CD4-positive, CD25-positive, alpha-beta regulatory T cell (primary cell): ENCODE data around the gene DRD5. TPM values are rescaled to one million over a fixed set of nuclear protein-coding genes. Genes with fewer than 3 reads are reported as not detected.
"Not testable (repeated sequence)": the region's sequence is repeated elsewhere in the genome, so short reads cannot be mapped to it uniquely, and the experiment has no call there.

Experiments used
- ATAC-seq, 2 donors: fragments of 150-1000 bp; cut with Tn5 transposase; one replicate each; pipeline ENCODE4 v1.10.0; 2021; ENCODE audit warnings: low read depth in 2 of 2, moderate number of reproducible peaks in 2 of 2, moderate library complexity in 1 of 2
- DNase-seq, 3 donors: peaks; one replicate each; pipeline versions ENCODE4 v3.0.0 to v3.0.0-alpha.2; 2012 to 2022; ENCODE audit warnings: mixed read lengths in 1 of 3
- H3K27ac ChIP-seq: one replicate; pipeline ENCODE4 v1.7.0; 2013; ENCODE audit warnings: mild to moderate bottlenecking, low read length; ENCODE audit not compliant: insufficient read depth, poor library complexity, severe bottlenecking
- H3K27me3 ChIP-seq: one replicate; pipeline ENCODE4 v1.7.0; 2013; ENCODE audit warnings: low read length; ENCODE audit not compliant: control insufficient read depth, insufficient read depth
- H3K36me3 ChIP-seq: one replicate; pipeline ENCODE4 v1.7.0; 2013; ENCODE audit warnings: mild to moderate bottlenecking, low read length, moderate library complexity; ENCODE audit not compliant: control insufficient read depth, insufficient read depth
- H3K4me1 ChIP-seq: 2 replicates; pipeline ENCODE4 v1.7.0; 2013; ENCODE audit warnings: mild to moderate bottlenecking, low read length; ENCODE audit not compliant: insufficient read depth, control insufficient read depth, poor library complexity, severe bottlenecking
- H3K4me3 ChIP-seq: one replicate; pipeline ENCODE4 v1.7.0; 2013; ENCODE audit warnings: low read depth, mild to moderate bottlenecking, low read length, moderate library complexity
- H3K9me3 ChIP-seq, 2 experiments: 1 replicate in 1 of 2; 2 replicates in 1 of 2; pipeline ENCODE4 v1.7.0; 2013; ENCODE audit warnings: low read length in 2 of 2, mild to moderate bottlenecking in 1 of 2, moderate library complexity in 1 of 2; ENCODE audit not compliant: control insufficient read depth in 2 of 2
- H3K27ac Mint-ChIP-seq, 3 donors: one replicate each; pipeline ENCODE4 v1.8.0; 2020 to 2022; ENCODE audit warnings: mild to moderate bottlenecking in 3 of 3, mixed read lengths in 3 of 3, moderate library complexity in 2 of 3
- H3K27me3 Mint-ChIP-seq: one replicate; pipeline ENCODE4 v1.8.0; 2022; ENCODE audit warnings: mild to moderate bottlenecking, mixed read lengths
- H3K36me3 Mint-ChIP-seq: one replicate; pipeline ENCODE4 v1.8.0; 2020; ENCODE audit warnings: mixed read lengths
- H3K4me1 Mint-ChIP-seq, 4 donors: one replicate each; pipeline ENCODE4 v1.8.0; 2020 to 2022; ENCODE audit warnings: mixed read lengths in 4 of 4, mild to moderate bottlenecking in 1 of 4
- H3K4me3 Mint-ChIP-seq, 4 donors: one replicate each; pipeline ENCODE4 v1.8.0; 2020 to 2022; ENCODE audit warnings: mild to moderate bottlenecking in 4 of 4, mixed read lengths in 4 of 4, moderate library complexity in 3 of 4
- H3K9me3 Mint-ChIP-seq, 7 donors: one replicate each; pipeline ENCODE4 v1.8.0; 2020 to 2022; ENCODE audit warnings: mixed read lengths in 7 of 7, mild to moderate bottlenecking in 3 of 7, moderate library complexity in 2 of 7
- polyA plus RNA-seq, 4 donors: library from polyadenylated mRNA; unstranded; fragments of 300-500 nt; fragmentation: Illumina TruSeq; gene quantifications; one replicate each; pipeline ENCODE4 v1.2.3, GENCODE V29; 2021
- total RNA-seq: library from RNA; stranded (reverse); gene quantifications from one replicate; pipeline ENCODE4 v1.2.3, GENCODE V29; 2022

Gene DRD5
- total and polyA plus RNA-seq, 5 donors from 2014 or later: not detected

DNA sequence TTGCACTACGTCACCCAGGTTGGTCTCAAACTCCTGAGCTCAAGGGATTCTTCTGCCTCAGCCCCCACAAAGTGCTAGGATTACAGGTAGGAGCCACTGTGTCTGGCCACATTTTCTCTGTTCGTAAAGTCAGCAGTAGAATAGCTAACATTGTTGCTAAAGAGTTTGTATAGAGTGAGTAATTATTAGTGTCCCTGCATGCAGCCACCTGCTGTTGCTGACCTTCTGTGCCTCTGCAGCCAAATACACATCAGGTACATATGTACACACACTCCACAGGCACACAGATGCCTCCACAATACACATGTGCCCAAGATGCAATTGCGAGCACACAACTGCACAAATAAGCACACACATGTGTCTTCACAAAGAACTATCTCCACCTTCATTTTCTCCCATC is 10.9 kb downstream of the DRD5 start:
- Mint-ChIP-seq H3K27ac (no peak overlapping the region), H3K36me3 (no peaks in the 10 kb centered on the region), H3K9me3 (peaks cover 0 to 10% (median 2%) of the 10 kb centered on the region in 7 donors), H3K4me3 (no peak overlapping the region), H3K27me3 (peaks cover 5% of the 10 kb centered on the region), H3K4me1 (no peaks in the 10 kb centered on the region)
- H3K27ac ChIP-seq: no peak overlapping the region
- H3K9me3 ChIP-seq: no peaks in the 10 kb centered on the region
- no peaks in the 10 kb centered on the region for H3K36me3 ChIP-seq
- no peak for ATAC-seq
- H3K4me3 ChIP-seq: no peak overlapping the region
- no peaks in the 10 kb centered on the region for H3K4me1 ChIP-seq
- DNase-seq: no peak
- peaks cover 4% of the 10 kb centered on the region for H3K27me3 ChIP-seq

DNA sequence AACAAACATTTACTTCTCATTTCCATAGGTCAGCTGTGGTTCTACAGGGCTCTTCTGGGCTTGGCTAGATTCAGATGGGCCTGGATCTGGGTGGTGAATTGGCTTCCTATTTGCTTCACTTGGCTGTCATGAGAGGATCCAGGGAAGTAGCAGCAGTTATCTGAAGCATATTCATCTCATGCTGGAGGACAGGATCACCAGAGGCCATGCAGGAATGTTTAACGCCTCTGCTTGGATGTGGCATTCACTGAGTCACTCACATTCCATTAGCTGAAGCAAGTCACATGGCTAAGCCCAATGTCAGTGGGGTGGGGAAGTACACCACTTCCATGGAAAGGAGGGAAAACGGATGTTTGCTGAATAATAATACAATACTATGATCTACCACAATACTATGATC is 15.2 kb downstream of the DRD5 start:
- H3K36me3 ChIP-seq, H3K27me3 Mint-ChIP-seq, H3K9me3 Mint-ChIP-seq, H3K4me1 ChIP-seq, H3K36me3 Mint-ChIP-seq, H3K27me3 ChIP-seq, H3K27ac Mint-ChIP-seq, H3K9me3 ChIP-seq, H3K27ac ChIP-seq, H3K4me3 ChIP-seq, DNase-seq, H3K4me1 Mint-ChIP-seq, H3K4me3 Mint-ChIP-seq, ATAC-seq: not testable (repeated sequence)

DNA sequence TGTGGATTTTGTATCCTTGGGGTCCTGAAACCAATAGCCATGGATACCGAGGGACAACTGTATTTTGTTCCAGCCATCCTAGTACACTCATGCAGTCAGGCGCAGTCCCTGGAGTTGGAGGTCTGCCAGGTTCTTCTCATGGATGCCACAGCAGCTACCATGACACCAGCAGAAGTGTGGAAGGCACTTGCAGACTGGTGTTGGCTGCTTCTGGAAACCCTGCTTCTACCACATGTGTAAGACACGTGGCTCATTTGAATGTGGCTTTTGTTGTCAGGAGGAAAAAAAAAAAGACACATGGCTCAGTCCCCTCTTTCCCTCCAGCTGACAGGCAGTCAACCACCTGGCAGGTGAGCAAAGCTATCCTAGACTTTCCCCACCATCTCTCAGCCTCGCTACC is 19.4 kb downstream of the DRD5 start:
- no peak for ATAC-seq

DNA sequence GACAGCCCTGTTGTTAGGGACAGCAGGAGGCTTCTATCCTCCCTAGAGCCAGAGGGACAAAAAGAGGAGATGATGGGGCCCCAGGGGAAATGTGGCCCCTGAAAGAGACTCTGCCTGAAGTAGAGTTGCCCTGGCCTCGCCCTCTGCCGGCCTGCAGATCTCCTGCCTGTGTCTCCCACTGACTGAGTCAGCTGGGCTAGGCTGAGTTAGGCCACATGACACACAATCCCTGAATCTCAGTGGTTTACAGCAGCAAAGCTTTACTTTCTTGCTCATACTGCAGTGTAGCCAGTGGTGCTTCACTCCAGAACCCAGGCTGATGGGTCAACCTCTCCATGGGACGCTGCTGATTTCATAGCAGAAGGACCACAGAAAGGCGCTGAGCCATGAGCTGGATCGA is 23.5 kb downstream of the DRD5 start:
- Mint-ChIP-seq H3K27me3 (peaks cover 12% of the 10 kb centered on the region), H3K4me3 (no peak overlapping the region), H3K36me3 (no peaks in the 10 kb centered on the region), H3K4me1 (peaks cover 0 to 2% (median 0%) of the 10 kb centered on the region in 4 donors), H3K9me3 (no peaks in the 10 kb centered on the region), H3K27ac (no peak overlapping the region)
- no peaks in the 10 kb centered on the region for H3K36me3 ChIP-seq
- H3K4me1 ChIP-seq: no peaks in the 10 kb centered on the region
- no peak overlapping the region for H3K4me3 ChIP-seq
- no peaks in the 10 kb centered on the region for H3K27me3 ChIP-seq
- no peaks in the 10 kb centered on the region for H3K9me3 ChIP-seq
- no peak for ATAC-seq
- no peak for DNase-seq
- H3K27ac ChIP-seq: no peak overlapping the region

More for the DNA sequence above, 19.4 kb downstream of the DRD5 start:
- Mint-ChIP-seq H3K36me3 (no peaks in the 10 kb centered on the region), H3K27ac (no peak overlapping the region), H3K27me3 (peaks cover 12% of the 10 kb centered on the region), H3K9me3 (peaks cover 0 to 7% (median 2%) of the 10 kb centered on the region in 7 donors), H3K4me3 (no peak overlapping the region), H3K4me1 (peaks cover 0 to 2% (median 0%) of the 10 kb centered on the region in 4 donors)
- no peak overlapping the region for H3K27ac ChIP-seq
- no peaks in the 10 kb centered on the region for H3K36me3 ChIP-seq
- H3K4me3 ChIP-seq: no peak overlapping the region
- DNase-seq: no peak
- H3K27me3 ChIP-seq: no peaks in the 10 kb centered on the region
- no peaks in the 10 kb centered on the region for H3K9me3 ChIP-seq
- no peaks in the 10 kb centered on the region for H3K4me1 ChIP-seq

- Mint-ChIP-seq H3K4me1 (no peaks in the 10 kb centered on the region), H3K27me3 (peaks cover 6% of the 10 kb centered on the region), H3K4me3 (no peak overlapping the region), H3K9me3 (peaks cover 0 to 4% (median 0%) of the 10 kb centered on the region in 7 donors), H3K27ac (no peak overlapping the region), H3K36me3 (no peaks in the 10 kb centered on the region)
- DNase-seq: no peak
- H3K4me3 ChIP-seq: no peak overlapping the region
- ATAC-seq: no peak
- H3K27me3 ChIP-seq: no peaks in the 10 kb centered on the region
- H3K36me3 ChIP-seq: no peaks in the 10 kb centered on the region
- H3K4me1 ChIP-seq: no peaks in the 10 kb centered on the region
- H3K27ac ChIP-seq: no peak overlapping the region
- no peaks in the 10 kb centered on the region for H3K9me3 ChIP-seq
Measured at GRCh38 chr4:9808077-9808476, 26.6 kb downstream of the DRD5 start.

DNA sequence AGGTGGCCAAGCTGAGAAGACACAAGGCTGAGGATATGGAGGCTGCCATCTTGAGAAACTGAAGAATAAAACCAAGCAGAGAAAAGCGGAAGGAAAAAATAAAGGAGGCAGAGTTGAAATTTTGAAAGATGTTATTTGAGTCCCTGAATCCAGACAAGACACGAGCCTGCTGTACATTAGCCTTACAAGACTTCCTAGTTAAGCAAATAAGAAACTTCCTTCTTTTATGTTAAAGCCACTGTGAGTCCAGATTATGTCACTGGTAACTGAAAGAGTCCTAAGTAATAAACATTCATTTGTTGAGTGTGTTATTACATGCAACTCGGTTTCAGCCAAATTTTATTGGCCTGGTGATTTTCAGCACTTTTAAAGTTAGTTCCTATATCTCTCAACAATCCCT is 30.4 kb downstream of the DRD5 start:
- Mint-ChIP-seq H3K4me1 (no peaks in the 10 kb centered on the region), H3K9me3 (peaks cover 0 to 4% (median 0%) of the 10 kb centered on the region in 7 donors), H3K4me3 (no peak overlapping the region), H3K27me3 (peaks cover 6% of the 10 kb centered on the region), H3K36me3 (no peaks in the 10 kb centered on the region), H3K27ac (no peak overlapping the region)
- Histone ChIP-seq H3K4me1 (no peaks in the 10 kb centered on the region), H3K27ac (no peak overlapping the region), H3K27me3 (no peaks in the 10 kb centered on the region), H3K36me3 (no peaks in the 10 kb centered on the region), H3K9me3 (no peaks in the 10 kb centered on the region), H3K4me3 (no peak overlapping the region)
- DNase-seq: no peak
- ATAC-seq: no peak

DNA sequence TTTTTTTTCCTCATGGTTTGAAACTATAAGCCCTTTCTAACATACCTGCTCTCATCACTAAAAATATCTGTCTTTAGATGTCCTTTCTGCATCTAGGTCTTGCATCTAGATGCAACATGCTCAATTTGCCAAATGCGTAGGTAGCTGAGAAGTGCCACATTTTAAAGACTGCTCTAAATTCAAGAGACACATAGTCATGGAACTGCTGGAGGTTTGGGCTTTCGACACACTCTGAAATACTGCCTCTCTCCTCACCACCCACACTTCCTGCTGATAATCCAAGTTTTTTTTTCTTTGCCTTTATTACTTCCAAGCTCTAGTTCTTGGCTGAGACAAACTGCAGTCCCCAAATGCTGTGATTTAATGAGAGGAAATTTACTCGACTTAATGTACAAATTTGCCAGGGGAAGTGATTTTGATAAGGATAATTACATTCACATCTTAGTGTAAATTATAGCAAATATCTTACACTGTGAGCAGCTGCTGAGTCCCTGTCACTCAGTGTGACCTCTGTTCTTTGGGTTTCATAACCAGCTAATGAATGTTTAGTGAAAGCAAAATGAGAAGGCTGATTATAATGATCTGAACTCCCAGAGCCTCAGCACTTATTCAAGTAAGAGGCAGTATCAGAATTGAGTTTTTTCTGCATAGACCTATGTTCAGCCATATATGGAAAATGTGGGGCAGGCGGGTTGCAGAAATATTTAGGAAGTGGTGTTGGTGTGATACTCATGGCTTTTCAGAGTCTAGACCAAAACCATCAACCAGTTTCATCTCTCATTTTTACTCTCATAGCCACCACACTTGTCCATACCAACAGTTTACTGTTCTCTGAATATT is 31.3 kb downstream of the DRD5 start:
- Histone ChIP-seq H3K27me3 (no peaks in the 10 kb centered on the region), H3K4me1 (no peaks in the 10 kb centered on the region), H3K27ac (no peak overlapping the region), H3K36me3 (no peaks in the 10 kb centered on the region), H3K4me3 (no peak overlapping the region), H3K9me3 (no peaks in the 10 kb centered on the region)
- no peak overlapping the region for H3K27ac Mint-ChIP-seq
- H3K27me3 Mint-ChIP-seq: peaks cover 10% of the 10 kb centered on the region
- peaks cover 0 to 5% (median 0%) of the 10 kb centered on the region in 7 donors for H3K9me3 Mint-ChIP-seq
- H3K36me3 Mint-ChIP-seq: no peaks in the 10 kb centered on the region
- no peak for ATAC-seq
- H3K4me1 Mint-ChIP-seq: no peaks in the 10 kb centered on the region
- H3K4me3 Mint-ChIP-seq: no peak overlapping the region
- DNase-seq: no peak

DNA sequence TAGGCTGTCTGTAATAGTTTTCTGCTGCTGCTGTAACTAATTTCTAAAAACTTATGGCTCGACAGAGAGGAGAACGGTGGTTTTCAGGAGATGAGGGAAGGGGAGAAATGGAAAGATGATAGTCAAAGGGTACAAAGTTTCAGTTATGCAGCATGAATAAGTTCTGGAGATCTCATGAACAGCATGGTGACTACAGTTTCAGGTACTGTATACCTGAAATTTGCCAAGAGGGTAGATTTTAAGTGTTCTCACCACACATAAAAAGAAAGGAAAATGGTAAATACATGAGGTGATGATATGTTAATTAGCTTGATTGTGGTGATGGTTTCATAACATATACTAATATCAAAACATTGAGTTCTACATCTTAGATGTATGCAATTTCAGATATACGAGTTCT is 34.9 kb downstream of the DRD5 start:
- Histone ChIP-seq H3K4me1 (no peaks in the 10 kb centered on the region), H3K36me3 (no peaks in the 10 kb centered on the region), H3K27ac (no peak overlapping the region), H3K9me3 (no peaks in the 10 kb centered on the region), H3K4me3 (no peak overlapping the region), H3K27me3 (no peaks in the 10 kb centered on the region)
- no peak overlapping the region for H3K4me3 Mint-ChIP-seq
- H3K36me3 Mint-ChIP-seq: no peaks in the 10 kb centered on the region
- peak overlapping the region in 1 of 3 donors; percentile 1 for H3K27ac Mint-ChIP-seq
- H3K27me3 Mint-ChIP-seq: peaks cover 7% of the 10 kb centered on the region
- no peaks in the 10 kb centered on the region for H3K4me1 Mint-ChIP-seq
- peaks cover 0 to 9% (median 0%) of the 10 kb centered on the region in 7 donors for H3K9me3 Mint-ChIP-seq
- DNase-seq (no peak), ATAC-seq (no peak)
